GM21390 (cell line): ENCODE measurements around the gene HHAT.

Source experiments
- ATAC-seq: cut with Tn5 transposase; IDR thresholded peaks from one replicate; pipeline ENCODE4 v1.9.1; 2021; ENCODE audit not compliant: unreplicated experiment

Gene HHAT

DNA sequence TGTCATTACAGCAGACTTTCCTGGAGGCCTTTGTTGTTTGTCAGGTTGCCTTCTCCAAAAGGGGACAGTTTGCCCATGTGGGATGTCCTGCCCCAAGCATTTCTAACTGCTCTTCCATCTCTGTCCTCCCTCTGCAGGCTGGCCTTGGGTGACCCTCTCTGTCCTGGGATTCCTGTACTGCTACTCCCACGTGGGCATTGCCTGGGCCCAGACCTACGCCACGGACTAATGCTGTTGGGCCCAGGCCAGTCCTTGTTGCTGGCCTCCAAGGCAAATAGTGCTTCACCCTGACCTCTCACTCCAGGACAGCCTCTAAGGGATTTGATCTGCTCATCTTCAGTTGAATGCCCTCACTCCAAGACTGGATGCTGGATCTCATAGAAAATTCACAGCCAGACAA is 345.4 kb downstream of the HHAT start:
- ATAC-seq = no peak

DNA sequence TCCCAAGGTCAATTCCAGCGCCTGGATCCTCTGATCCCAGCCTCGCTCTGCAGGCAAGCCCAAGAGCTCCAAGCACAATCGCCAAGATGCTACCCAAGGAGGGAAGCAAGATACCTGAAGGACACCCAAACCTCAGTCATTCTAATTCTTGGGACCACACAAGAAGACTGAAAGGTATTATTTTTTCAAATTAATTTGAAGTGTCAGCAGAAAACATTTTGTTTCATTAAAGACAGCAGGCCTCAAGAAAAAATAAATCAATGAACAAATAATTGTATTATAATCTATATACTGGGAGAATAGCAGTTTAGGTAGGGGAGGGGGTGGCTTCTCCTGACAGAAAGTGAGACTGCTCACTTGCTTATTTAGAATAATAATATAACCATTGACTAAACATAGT is 347.8 kb downstream of the HHAT start:
- no peak for ATAC-seq

- ATAC-seq = no peak
Measured at GRCh38 chr1:210677533-210677932, 348.8 kb downstream of the HHAT start.

GRCh38 chr1:210678306-210678705 is 349.6 kb downstream of the HHAT start:
- no peak for ATAC-seq

- no peak for ATAC-seq
Measured at GRCh38 chr1:210681158-210681557, 352.5 kb downstream of the HHAT start.

- no peak for ATAC-seq
Measured at GRCh38 chr1:210683403-210684047, 354.8 kb downstream of the HHAT start.

GRCh38 chr1:210684466-210685294 is 356.0 kb downstream of the HHAT start:
- peak; percentile 73 for ATAC-seq

DNA sequence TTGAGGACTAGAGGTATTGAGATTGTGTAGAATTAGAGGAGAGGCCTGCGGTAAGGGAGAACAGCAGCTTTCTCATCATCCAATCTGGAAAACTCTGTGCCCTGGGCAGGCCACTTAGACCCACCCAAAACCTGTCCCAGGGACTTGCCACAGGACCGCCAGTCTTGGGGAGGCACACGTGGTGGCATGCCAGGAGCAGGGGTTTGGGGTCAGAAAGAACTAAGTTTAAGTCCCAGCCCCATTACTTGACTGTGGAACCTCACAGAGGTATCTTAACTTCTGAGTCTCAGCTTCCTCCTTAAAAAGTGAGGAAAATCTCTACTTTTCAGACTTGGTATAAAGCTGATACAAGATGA is 356.6 kb downstream of the HHAT start:
- no peak for ATAC-seq

- no peak for ATAC-seq
Measured at GRCh38 chr1:210686841-210687240, 358.1 kb downstream of the HHAT start.

DNA sequence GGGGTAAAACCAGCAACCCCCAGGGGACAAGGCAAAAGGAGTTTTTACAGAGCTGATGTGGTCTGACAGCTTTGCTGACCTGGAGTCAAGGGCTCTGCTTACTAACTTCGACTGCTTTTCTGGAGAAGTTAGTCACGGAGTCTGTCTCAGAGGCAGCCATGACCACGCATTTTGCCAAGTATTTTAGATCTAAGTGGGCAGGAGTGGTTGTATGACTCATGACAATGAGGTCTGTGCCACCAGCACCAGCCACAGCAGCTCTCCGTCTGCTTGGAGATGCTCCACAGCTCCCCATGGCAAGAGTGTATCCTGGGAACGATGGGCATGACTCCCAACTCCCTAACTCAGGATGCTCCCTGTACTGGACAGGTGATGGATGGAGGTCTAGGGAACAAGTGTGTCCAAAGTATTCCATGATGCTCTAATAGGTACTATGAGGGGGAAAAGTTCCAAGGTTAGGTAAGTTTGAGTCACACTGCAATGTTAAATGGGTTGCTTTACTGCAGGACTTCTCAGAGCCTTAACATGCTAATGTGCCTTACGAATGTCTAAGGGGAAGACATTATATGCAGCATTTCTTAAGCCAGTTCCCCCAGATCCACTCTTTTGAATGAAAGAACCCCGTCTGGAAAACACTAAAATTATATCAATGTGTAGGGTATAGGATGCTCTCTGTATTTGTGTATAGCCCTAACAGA is 359.0 kb downstream of the HHAT start:
- no peak for ATAC-seq

DNA sequence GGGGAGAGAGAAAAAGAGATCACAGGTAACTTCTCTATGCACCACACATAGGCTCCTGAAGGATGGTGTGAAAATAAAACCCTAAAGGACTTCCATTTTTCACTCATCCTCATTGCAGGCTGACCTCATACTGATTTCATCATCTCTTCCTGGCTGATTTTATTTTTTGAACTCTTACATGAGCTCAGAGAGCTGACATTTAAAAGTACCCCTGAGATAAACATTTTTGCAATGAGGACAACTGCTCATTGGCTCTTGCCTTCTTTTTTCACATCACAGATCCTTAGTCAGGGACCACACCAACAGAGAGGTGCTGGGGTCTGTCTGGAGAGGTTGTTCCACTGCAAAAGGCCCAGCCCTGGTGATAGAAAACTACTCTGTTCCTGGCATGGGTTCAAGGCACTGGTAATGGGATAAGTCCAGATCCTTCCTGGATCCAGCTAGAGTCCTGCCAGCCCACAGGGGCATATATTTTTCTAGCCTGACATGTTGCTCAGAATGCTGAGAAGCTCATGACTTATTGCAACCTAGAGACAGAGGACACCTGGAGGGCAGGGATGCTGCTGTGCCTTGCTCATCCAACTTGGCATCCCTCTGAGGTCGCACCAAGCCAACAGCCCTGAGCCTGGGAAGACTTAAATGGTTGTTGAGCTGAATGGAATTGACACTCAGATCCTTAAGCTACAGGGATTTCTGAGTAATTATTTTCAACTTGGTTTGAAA is 360.0 kb downstream of the HHAT start:
- ATAC-seq = no peak

DNA sequence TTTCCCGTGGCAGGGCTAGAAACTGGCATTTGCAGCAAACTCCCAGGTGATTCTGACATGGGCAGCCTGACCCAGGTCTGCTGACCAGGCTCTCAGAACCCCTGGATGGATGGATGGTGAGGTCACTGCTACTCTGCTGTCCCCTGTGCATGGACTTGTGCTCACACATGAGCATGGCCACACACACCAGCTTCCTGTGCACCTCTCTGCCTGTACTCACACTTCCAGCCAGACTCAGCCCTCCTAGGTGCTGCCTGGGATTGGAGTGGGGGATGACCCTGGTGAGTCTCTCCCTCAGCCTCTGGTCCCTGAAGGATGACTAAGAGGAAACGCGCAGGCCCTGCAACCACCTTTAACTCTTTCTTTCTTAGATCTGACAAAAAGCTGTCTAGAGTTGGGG is 361.1 kb downstream of the HHAT start:
- no peak for ATAC-seq

- ATAC-seq = no peak
Measured at GRCh38 chr1:210690236-210690635, 361.5 kb downstream of the HHAT start.

DNA sequence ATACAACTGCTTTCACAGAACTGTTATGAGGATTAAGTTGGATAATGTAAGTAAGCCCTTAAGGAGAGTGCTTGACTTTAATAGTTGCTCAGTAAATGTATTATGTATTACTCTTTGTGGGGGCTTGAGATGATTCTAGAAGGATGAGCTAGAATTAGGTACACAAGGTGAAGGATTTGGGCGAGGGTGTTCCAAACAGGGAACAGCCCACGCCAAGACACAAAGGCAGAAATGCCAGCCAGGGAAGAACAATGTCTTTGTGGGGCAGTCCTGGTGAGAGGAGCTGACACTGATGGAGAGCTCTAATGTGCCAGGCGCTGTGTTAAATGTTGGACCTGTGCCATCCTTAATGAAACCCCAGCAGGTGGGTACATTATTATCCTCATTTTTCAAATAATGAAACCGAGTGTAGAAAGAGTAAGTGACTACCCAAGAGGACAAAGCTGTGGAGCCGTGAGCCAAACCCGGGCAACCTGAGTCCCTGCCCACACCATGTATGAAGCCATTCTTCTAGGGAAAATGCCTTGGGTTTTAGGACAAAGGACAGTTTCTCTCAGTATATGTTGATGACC is 362.4 kb downstream of the HHAT start:
- ATAC-seq = no peak

DNA sequence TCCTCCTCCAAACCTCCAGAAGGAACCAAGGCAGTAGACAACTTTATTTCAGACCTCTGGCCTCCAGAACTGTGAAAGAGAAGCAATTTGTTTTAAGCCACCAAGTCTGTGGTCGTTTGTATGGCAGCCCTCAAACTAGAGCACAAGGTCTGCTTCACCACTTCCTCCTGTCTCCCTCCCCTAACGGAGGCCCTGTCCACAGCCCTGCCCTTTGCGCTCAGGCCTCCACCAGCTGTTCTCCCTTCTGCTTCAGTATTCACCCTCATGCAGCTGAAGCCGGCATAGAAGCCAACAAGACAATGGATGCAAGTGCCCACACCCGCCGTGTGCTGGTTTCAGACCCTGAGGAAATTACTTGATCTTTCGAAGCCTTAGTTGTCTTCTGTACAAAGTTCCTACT is 364.1 kb downstream of the HHAT start:
- ATAC-seq = no peak

GRCh38 chr1:210695026-210695425 is 366.3 kb downstream of the HHAT start:
- no peak for ATAC-seq

DNA sequence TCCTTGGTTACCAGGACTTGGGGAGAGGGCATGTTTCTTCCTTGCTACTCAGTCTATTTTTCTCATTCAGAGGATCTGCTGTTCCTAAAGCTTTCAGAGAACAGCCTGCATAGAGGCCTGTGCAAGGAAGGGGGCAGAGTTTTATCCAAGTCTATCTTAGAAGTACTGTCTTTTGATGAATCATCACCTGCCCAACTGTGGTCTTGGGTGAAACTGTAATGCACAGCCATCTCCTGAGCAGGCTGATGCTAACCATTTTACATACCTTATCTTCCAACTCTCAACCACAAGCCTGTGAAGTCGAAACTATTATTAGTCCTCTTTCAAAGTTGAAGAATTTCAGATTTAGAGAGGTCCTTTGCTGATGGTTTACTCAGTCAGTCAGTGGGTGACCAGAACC is 368.0 kb downstream of the HHAT start:
- peak; percentile 98 for ATAC-seq

- no peak for ATAC-seq
Measured at GRCh38 chr1:210697185-210697584, 368.5 kb downstream of the HHAT start.

- no peak for ATAC-seq
Measured at GRCh38 chr1:210698661-210699060, 370.0 kb downstream of the HHAT start.

GRCh38 chr1:210700083-210700482 is 371.4 kb downstream of the HHAT start:
- no peak for ATAC-seq

GRCh38 chr1:210700511-210700910 is 371.8 kb downstream of the HHAT start:
- ATAC-seq = no peak
